Coronary artery (tissue), 2 donors: Measurements from ENCODE around the gene CFHR1.
A peak's percentile ranks its signal among the peaks of the same experiment; 100 is the strongest.

Source experiments
- DNase-seq: peaks from one replicate; pipeline ENCODE4 v3.0.0-alpha.2; 2017; ENCODE audit warnings: low spot score
- H3K27ac ChIP-seq, 2 donors: fragments of 200-600 bp; sonication (generic); one replicate each; pipeline ENCODE4 v1.5.1; 2016 to 2019
- H3K4me3 ChIP-seq: fragments of 200-600 bp; sonication (generic); 2 replicates; pipeline ENCODE4 v1.5.1; 2016; ENCODE audit warnings: mild to moderate bottlenecking, moderate library complexity
- CTCF ChIP-seq: fragments of 200-600 bp; sonication (generic); IDR thresholded peaks from one replicate; pipeline ENCODE4 v1.5.1; 2019; ENCODE audit warnings: antibody characterized with exemption

CFHR1 gene

DNA sequence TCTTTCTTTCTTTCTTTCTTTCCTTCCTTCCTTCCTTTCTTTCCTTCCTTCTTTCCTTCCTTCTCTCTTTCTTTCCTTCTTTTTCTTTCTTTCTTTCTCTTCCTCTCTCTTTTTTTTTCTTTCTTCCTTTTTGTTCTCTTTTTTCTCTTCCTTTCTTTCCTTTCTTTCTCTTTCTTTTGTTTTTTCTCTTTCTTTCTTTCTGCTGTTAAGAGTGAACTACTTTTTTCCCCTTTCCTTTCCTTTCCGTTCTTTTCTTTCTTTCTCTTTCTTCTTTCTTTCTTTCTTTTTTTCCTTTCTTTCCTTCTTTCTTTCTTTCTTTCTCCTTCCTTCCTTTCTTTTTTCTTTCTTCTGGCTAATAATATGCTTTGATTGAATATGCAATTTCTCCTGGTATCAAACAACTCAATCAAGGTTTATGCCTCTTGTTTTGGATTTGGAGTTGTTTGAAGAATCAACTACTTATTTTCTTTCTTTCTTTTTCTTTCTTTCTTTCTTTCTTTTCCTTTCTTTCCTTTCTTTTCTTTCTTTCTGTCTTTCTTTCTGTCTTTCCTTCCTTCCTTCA is 40.9 kb downstream of the CFHR1 start:
- H3K27ac ChIP-seq: no peak overlapping the region
- TF ChIP-seq CTCF: no peak
- DNase-seq: no peak
- no peak overlapping the region for H3K4me3 ChIP-seq

DNA sequence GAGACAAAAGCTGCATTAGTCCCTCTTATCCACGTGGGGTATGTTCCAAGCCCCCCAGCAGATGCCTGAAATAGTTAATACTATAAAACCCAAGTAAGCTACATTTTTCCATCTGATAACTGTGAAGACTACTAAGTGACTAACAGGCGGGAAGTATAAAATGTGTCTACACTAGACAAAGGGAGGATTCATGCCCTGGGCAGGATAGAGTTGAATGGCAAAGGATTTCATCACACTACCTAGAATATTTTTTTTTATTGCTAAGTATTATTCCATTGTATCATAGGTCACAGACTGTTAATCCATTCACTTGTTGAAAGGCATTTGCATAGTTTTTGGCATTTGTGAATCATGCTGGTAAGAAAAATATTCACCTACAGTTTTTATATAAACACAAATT is 41.9 kb downstream of the CFHR1 start:
- DNase-seq: no peak
- no peak for TF ChIP-seq CTCF

DNA sequence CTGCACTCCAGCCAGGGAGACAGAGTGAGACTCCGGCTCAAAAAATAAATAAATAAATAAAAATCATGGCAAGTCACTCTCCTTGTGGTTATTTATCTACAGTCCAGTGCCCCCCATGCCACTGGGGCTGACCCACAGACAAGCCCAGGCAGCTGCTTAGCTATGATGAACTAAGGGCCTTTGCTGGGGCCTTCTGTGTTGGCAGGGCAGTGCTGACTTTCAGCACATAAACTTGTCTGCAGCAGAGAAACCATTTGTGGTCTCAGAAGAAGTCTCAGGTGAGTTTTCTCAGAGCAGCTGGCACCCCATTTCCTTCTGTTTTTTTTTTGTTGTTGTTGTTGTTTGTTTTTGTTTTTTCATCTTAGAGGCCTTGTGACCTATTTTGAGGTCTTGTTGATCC is 47.4 kb downstream of the CFHR1 start:
- no peak for TF ChIP-seq CTCF
- Histone ChIP-seq H3K4me3 (no peak overlapping the region), H3K27ac (no peak overlapping the region)
- no peak for DNase-seq

More for the DNA sequence above, 41.9 kb downstream of the CFHR1 start:
- Histone ChIP-seq H3K4me3 (no peak overlapping the region), H3K27ac (no peak overlapping the region)

GRCh38 chr1:196873385-196873784 is 53.9 kb downstream of the CFHR1 start:
- no peak for DNase-seq

DNA sequence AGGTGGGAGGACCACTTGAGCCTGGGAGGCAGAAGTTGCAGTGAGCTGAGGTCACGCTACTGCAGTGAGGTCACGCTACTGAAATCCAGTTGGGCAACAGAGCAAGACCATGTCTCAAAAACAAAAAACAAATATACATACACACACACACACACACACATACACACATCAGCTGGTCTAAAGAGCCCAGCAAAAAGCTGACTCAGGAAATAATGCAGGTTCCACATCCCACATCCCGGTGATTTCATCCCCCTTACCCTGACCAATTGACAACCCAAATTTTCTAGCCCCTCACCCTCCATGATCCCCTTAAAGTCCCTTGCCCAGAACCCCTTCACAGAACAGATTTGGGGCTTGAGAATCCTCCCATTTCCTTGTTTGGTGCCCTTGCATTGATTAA is 56.4 kb downstream of the CFHR1 start:
- Histone ChIP-seq H3K27ac (no peak overlapping the region), H3K4me3 (no peak overlapping the region)
- no peak for DNase-seq
- no peak for TF ChIP-seq CTCF

More at GRCh38 chr1:196873385-196873784, 53.9 kb downstream of the CFHR1 start:
- no peak for TF ChIP-seq CTCF
- Histone ChIP-seq H3K4me3 (no peak overlapping the region), H3K27ac (no peak overlapping the region)

DNA sequence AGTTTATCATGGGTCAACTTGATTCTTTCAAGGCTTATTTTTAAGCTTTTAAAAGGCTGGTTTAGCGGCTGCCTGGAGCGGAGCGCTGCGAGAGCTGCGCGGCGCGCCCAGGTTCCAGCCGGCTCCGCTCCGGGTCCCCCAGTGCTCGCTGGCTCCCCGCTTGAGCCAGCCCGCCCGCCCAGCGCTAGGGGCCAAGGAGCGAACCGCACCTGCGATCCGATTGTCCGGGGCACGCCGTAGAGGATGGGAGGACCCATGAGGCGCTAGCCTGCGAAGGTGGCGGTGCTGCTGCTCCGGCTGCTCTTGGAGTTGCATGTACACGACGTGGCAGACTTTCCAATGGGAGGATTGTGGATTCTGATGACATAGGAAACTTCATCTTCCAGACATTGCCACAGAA is 58.4 kb downstream of the CFHR1 start:
- H3K4me3 ChIP-seq: peak overlapping the region; percentile 40
- no peak for DNase-seq
- TF ChIP-seq CTCF: no peak
- H3K27ac ChIP-seq: no peak overlapping the region
